GOT3 (cell line): ENCODE data around the gene PHACTR3.

Experiments
- DNase-seq: peaks from one replicate; lab custom pipeline; 2025; ENCODE audit warnings: mixed read lengths; lab: John Stamatoyannopoulos, UW

The PHACTR3 gene

GRCh38 chr20:59817846-59818615 lies 213.7 kb downstream of the PHACTR3 start:
- no peak for DNase-seq

GRCh38 chr20:59818911-59819310 lies 214.6 kb downstream of the PHACTR3 start:
- DNase-seq, result no peak

- DNase-seq, result no peak
Observed at GRCh38 chr20:59819496-59820203, 215.3 kb downstream of the PHACTR3 start.

GRCh38 chr20:59820204-59821041 lies 216.1 kb downstream of the PHACTR3 start:
- DNase-seq, result no peak

- no peak for DNase-seq
Observed at GRCh38 chr20:59821201-59821600, 216.9 kb downstream of the PHACTR3 start.

GRCh38 chr20:59821788-59822187 lies 217.4 kb downstream of the PHACTR3 start:
- no peak for DNase-seq

- DNase-seq, result no peak
Observed at GRCh38 chr20:59822291-59823029, 218.1 kb downstream of the PHACTR3 start.

GRCh38 chr20:59823030-59823423 lies 218.7 kb downstream of the PHACTR3 start:
- DNase-seq, result no peak

- no peak for DNase-seq
Observed at GRCh38 chr20:59823491-59824259, 219.3 kb downstream of the PHACTR3 start.

GRCh38 chr20:59824711-59825562 lies 220.6 kb downstream of the PHACTR3 start:
- DNase-seq, result no peak

GRCh38 chr20:59825563-59825920 lies 221.2 kb downstream of the PHACTR3 start:
- no peak for DNase-seq

GRCh38 chr20:59825944-59826759 lies 221.8 kb downstream of the PHACTR3 start:
- DNase-seq, result no peak

GRCh38 chr20:59827138-59828056 lies 223.1 kb downstream of the PHACTR3 start:
- DNase-seq, result no peak

GRCh38 chr20:59828125-59829053 lies 224.0 kb downstream of the PHACTR3 start:
- DNase-seq, result no peak

- no peak for DNase-seq
Observed at GRCh38 chr20:59829054-59829785, 224.9 kb downstream of the PHACTR3 start.
